A549 (cell line): ENCODE data around the gene ABI3BP.

Source experiments
- CHD4 ChIP-seq: fragments of 200-600 bp; sonication (generic); IDR thresholded peaks from 2 replicates; pipeline ENCODE4 v1.6.1; 2016; ENCODE audit warnings: antibody characterized with exemption, mild to moderate bottlenecking, borderline replicate concordance
- CTCF ChIP-seq: fragments of >200 bp; sonication (Bioruptor Twin); formaldehyde crosslinking; IDR thresholded peaks from 3 replicates; pipeline ENCODE4 v1.5.1; 2016
- MYC ChIP-seq: IDR thresholded peaks from 2 replicates; pipeline ENCODE4 v1.6.1; 2012; ENCODE audit warnings: mild to moderate bottlenecking, inconsistent platforms, low read length, improper control_type of control experiment, borderline replicate concordance
- NR3C1 ChIP-seq: fragments of >200 bp; sonication (Bioruptor Twin); formaldehyde crosslinking; IDR thresholded peaks from 3 replicates; pipeline ENCODE4 v1.6.1; 2017
- POLR2A ChIP-seq: IDR thresholded peaks from 2 replicates; pipeline ENCODE4 v1.6.1; 2012; ENCODE audit warnings: mild to moderate bottlenecking, low read length
- RAD21 ChIP-seq, 2 experiments: fragments of >200 bp in 1 of 2; sonication (Bioruptor Twin) in 1 of 2; formaldehyde crosslinking in 1 of 2; IDR thresholded peaks in 1 of 2; conservative IDR thresholded peaks in 1 of 2; 2 replicates in 1 of 2; 3 replicates in 1 of 2; pipeline ENCODE4 v1.6.1; 2012 to 2018; ENCODE audit warnings: inconsistent platforms in 1 of 2
- REST ChIP-seq: fragments of 200-600 bp; sonication (generic); IDR thresholded peaks from 2 replicates; pipeline ENCODE4 v1.6.1; 2016; ENCODE audit warnings: antibody characterized with exemption, mild to moderate bottlenecking, moderate library complexity
- USF2 ChIP-seq: fragments of 450-650 bp; IDR thresholded peaks from 2 replicates; pipeline ENCODE4 v1.6.1; 2014; ENCODE audit warnings: antibody characterized with exemption

- TF ChIP-seq POLR2A (no peak), CTCF (no peak), REST (no peak), USF2 (no peak), CHD4 (no peak), RAD21 (conservative IDR thresholded peaks at IDR 0.05 in 1 of 2, IDR thresholded peaks at IDR 0.05 in 1 of 2) (no peak), NR3C1 (no peak), MYC (no peak)
These were observed 290.9 kb downstream of the ABI3BP start for GRCh38 chr3:100702082-100702979.
